DND-41 (cell line): ENCODE data around the gene TECPR1.

Experiments used
- ATAC-seq: fragments of 200-7000 bp; cut with Tn5 transposase; 3 replicates; pipeline ENCODE4 v1.9.1; 2021; ENCODE audit warnings: low read depth; ENCODE audit not compliant: insufficient read depth
- DNase-seq: peaks from one replicate; pipeline ENCODE4 v3.0.0-alpha.2; 2020
- H2AFZ ChIP-seq: 2 replicates; pipeline ENCODE4 v1.6.0; 2012; ENCODE audit warnings: low read depth, low read length
- H3K27ac ChIP-seq: 2 replicates; pipeline ENCODE4 v1.5.1; 2012; ENCODE audit warnings: low read length, inconsistent platforms
- H3K27me3 ChIP-seq: fragments of 200-600 bp; sonication (generic); 2 replicates; pipeline ENCODE4 v1.6.0; 2012; ENCODE audit warnings: low read length, mild to moderate bottlenecking, inconsistent platforms; ENCODE audit not compliant: insufficient read depth, poor library complexity
- H3K36me3 ChIP-seq: 2 replicates; pipeline ENCODE4 v1.5.1; 2012; ENCODE audit warnings: low read length, inconsistent platforms; ENCODE audit not compliant: insufficient read depth
- H3K4me1 ChIP-seq: 2 replicates; pipeline ENCODE4 v1.5.1; 2012; ENCODE audit warnings: mild to moderate bottlenecking, low read length; ENCODE audit not compliant: insufficient read depth
- H3K4me2 ChIP-seq: 2 replicates; pipeline ENCODE4 v1.6.0; 2012; ENCODE audit warnings: mild to moderate bottlenecking, moderate library complexity, low read length, inconsistent platforms; ENCODE audit not compliant: insufficient read depth
- H3K4me3 ChIP-seq, 2 experiments: fragments of 200-600 bp in 1 of 2; shearing (Covaris generic) in 1 of 2; 2 replicates each; pipeline ENCODE4 v1.5.1; 2012 to 2016; ENCODE audit warnings: inconsistent platforms in 2 of 2, low read length in 2 of 2, mild to moderate bottlenecking in 2 of 2, low read depth in 1 of 2, moderate library complexity in 1 of 2
- H3K79me2 ChIP-seq: 2 replicates; pipeline ENCODE4 v1.6.0; 2012; ENCODE audit warnings: low read length, inconsistent platforms; ENCODE audit not compliant: insufficient read depth
- H3K9ac ChIP-seq: 2 replicates; pipeline ENCODE4 v1.6.0; 2012; ENCODE audit warnings: low read depth, mild to moderate bottlenecking, inconsistent platforms, low read length, moderate library complexity
- H3K9me3 ChIP-seq: 2 replicates; pipeline ENCODE4 v1.5.1; 2012; ENCODE audit warnings: low read length, moderate library complexity, mild to moderate bottlenecking, inconsistent platforms; ENCODE audit not compliant: insufficient read depth, severe bottlenecking
- H4K20me1 ChIP-seq: 2 replicates; pipeline ENCODE4 v1.6.0; 2012; ENCODE audit warnings: low read length; ENCODE audit not compliant: insufficient read depth
- EZH2 ChIP-seq: IDR thresholded peaks from 3 replicates; pipeline ENCODE4 v1.6.1; 2012; ENCODE audit warnings: borderline replicate concordance, low read depth, mild to moderate bottlenecking, moderate library complexity, low read length, inconsistent platforms; ENCODE audit not compliant: severe bottlenecking
- TF ChIP-seq, protein P1 (sequence below): IDR thresholded peaks from 2 replicates; pipeline ENCODE4 v1.5.1; 2012; ENCODE audit warnings: borderline replicate concordance, low read length, moderate library complexity, mild to moderate bottlenecking; ENCODE audit not compliant: poor library complexity, severe bottlenecking; ENCODE audit errors: extremely low read depth

Gene TECPR1

DNA sequence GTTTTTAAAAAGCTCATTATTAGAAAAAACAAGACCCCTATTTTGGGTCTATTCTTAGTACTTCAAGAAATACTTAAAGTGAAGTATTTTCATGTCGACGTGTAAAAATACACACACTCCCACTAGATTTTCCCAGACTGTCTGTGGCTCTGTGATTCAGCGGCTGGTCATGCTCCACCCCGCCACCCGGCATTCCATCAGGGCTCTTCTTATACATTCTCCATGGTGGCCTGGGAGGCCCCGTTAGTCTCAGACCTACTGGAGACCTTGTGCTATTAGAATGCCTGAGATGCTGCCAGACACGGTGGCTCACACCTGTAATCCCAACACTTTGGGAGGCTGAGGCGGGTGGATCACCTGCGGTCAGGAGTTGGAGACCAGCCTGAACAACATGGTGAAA, 13.1 kb downstream of the TECPR1 start:
- Histone ChIP-seq H4K20me1 (peaks cover under 1% of the 10 kb centered on the region; the same call in 1 of the 2 replicates), H3K4me3 (no peak overlapping the region), H3K79me2 (no peaks in the 10 kb centered on the region), H3K36me3 (peaks cover 24% of the 10 kb centered on the region), H3K4me1 (no peaks in the 10 kb centered on the region), H3K9ac (no peak overlapping the region), H3K27ac (no peak overlapping the region), H3K27me3 (no peaks in the 10 kb centered on the region), H3K4me2 (no peak overlapping the region), H3K9me3 (no peaks in the 10 kb centered on the region), H2AFZ (no peak overlapping the region)
- DNase-seq (no peak), ATAC-seq (no peak)
- TF ChIP-seq EZH2 = no peak
- TF ChIP-seq, protein P1, sequence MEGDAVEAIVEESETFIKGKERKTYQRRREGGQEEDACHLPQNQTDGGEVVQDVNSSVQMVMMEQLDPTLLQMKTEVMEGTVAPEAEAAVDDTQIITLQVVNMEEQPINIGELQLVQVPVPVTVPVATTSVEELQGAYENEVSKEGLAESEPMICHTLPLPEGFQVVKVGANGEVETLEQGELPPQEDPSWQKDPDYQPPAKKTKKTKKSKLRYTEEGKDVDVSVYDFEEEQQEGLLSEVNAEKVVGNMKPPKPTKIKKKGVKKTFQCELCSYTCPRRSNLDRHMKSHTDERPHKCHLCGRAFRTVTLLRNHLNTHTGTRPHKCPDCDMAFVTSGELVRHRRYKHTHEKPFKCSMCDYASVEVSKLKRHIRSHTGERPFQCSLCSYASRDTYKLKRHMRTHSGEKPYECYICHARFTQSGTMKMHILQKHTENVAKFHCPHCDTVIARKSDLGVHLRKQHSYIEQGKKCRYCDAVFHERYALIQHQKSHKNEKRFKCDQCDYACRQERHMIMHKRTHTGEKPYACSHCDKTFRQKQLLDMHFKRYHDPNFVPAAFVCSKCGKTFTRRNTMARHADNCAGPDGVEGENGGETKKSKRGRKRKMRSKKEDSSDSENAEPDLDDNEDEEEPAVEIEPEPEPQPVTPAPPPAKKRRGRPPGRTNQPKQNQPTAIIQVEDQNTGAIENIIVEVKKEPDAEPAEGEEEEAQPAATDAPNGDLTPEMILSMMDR = no peak

- no peak overlapping the region for H2AFZ ChIP-seq
- ATAC-seq = no peak
- no peaks in the 10 kb centered on the region; the same call in 1 of the 2 replicates for H4K20me1 ChIP-seq
- no peaks in the 10 kb centered on the region for H3K9me3 ChIP-seq
- no peaks in the 10 kb centered on the region for H3K27me3 ChIP-seq
- H3K9ac ChIP-seq = no peak overlapping the region
- peaks cover 20% of the 10 kb centered on the region for H3K36me3 ChIP-seq
- no peak overlapping the region for H3K4me3 ChIP-seq
- no peak overlapping the region for H3K4me2 ChIP-seq
- TF ChIP-seq, protein P1 = no peak
- no peak for TF ChIP-seq EZH2
- H3K27ac ChIP-seq = no peak overlapping the region
- no peaks in the 10 kb centered on the region for H3K79me2 ChIP-seq
- no peaks in the 10 kb centered on the region for H3K4me1 ChIP-seq
- DNase-seq = no peak
Observed at GRCh38 chr7:98238076-98238475, 14.0 kb downstream of the TECPR1 start.

- no peaks in the 10 kb centered on the region for H4K20me1 ChIP-seq
- H3K9me3 ChIP-seq = no peaks in the 10 kb centered on the region
- H3K79me2 ChIP-seq = no peaks in the 10 kb centered on the region
- TF ChIP-seq, protein P1 = no peak
- no peak for TF ChIP-seq EZH2
- DNase-seq = no peak
- H3K36me3 ChIP-seq = peaks cover 17% of the 10 kb centered on the region
- H3K4me1 ChIP-seq = no peaks in the 10 kb centered on the region
- no peaks in the 10 kb centered on the region for H3K27me3 ChIP-seq
- H2AFZ ChIP-seq = no peak overlapping the region
- no peak overlapping the region for H3K4me3 ChIP-seq
- no peak overlapping the region for H3K9ac ChIP-seq
- no peak overlapping the region for H3K27ac ChIP-seq
- no peak overlapping the region for H3K4me2 ChIP-seq
- no peak for ATAC-seq
Observed at GRCh38 chr7:98236355-98237185, 15.5 kb downstream of the TECPR1 start.

DNA sequence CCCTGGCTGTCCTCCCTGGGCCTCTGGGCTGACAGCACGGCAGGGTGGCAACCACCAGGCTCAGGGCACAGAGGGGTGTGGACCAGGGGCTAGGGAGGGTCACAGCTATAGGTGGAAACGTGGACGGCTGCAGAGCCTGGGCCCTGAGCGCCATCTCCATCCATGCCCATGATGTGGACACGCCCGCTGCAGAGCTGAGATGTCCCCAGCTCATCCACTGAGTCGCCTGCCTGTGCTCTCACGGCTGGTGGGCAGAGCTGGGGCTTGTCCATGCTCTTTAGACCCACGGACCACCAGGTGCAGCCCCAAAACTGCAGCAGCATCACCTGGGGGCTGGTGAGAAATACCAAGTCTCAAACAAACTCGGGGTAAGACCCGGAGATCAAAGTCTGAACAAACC, 16.1 kb downstream of the TECPR1 start:
- Histone ChIP-seq H3K79me2 (no peaks in the 10 kb centered on the region), H4K20me1 (no peaks in the 10 kb centered on the region), H3K4me3 (no peak overlapping the region), H2AFZ (no peak overlapping the region), H3K9ac (no peak overlapping the region), H3K27ac (no peak overlapping the region), H3K4me1 (no peaks in the 10 kb centered on the region), H3K36me3 (peaks cover 14% of the 10 kb centered on the region), H3K9me3 (no peaks in the 10 kb centered on the region), H3K27me3 (no peaks in the 10 kb centered on the region), H3K4me2 (no peak overlapping the region)
- no peak for TF ChIP-seq EZH2
- TF ChIP-seq, protein P1 = no peak
- ATAC-seq (no peak), DNase-seq (no peak)
